GM12873 (cell line): ENCODE measurements around the gene TMEM198.

Source experiments
- CTCF ChIP-seq: IDR thresholded peaks from 2 replicates; pipeline ENCODE4 v1.5.1; 2012; ENCODE audit warnings: low read depth, mild to moderate bottlenecking, moderate library complexity, low read length, control low read depth; ENCODE audit not compliant: insufficient read depth; ENCODE audit errors: missing control alignments

The TMEM198 gene

GRCh38 chr2:219498280-219499057, 45.4 kb upstream of the TMEM198 start, which contains the start of gene GMPPA:
Gene GMPPA (plus strand): TSS chr2:219498891. CDS start chr2:219499976, 1,085 bp downstream.
- TF ChIP-seq CTCF, result no peak

- TF ChIP-seq CTCF, result no peak
Measured at GRCh38 chr2:219499058-219499307, 44.8 kb upstream of the TMEM198 start.

- TF ChIP-seq CTCF, result no peak
Measured at GRCh38 chr2:219499555-219499954, 44.3 kb upstream of the TMEM198 start.

- peak; percentile 42 for TF ChIP-seq CTCF
Measured at GRCh38 chr2:219500135-219500534, 43.7 kb upstream of the TMEM198 start.

- TF ChIP-seq CTCF, result no peak
Measured at GRCh38 chr2:219501849-219502248, 42.0 kb upstream of the TMEM198 start.

- TF ChIP-seq CTCF, result no peak
Measured at GRCh38 chr2:219502618-219503017, 41.2 kb upstream of the TMEM198 start.

GRCh38 chr2:219505585-219505984, 38.2 kb upstream of the TMEM198 start:
- TF ChIP-seq CTCF, result no peak
